HEK293 (cell line): ENCODE measurements around the gene HSD17B12.

Source experiments
- CTCF ChIA-PET: fragments of 350-600 bp; formaldehyde crosslinking; extraction: SDS; loops from one replicate; lab custom pipeline; 2021; ENCODE audit warnings: antibody characterized with exemption; lab: Yijun Ruan, JAX
- POLR2A ChIA-PET: fragments of 300-600 bp; formaldehyde crosslinking; extraction: SDS; loops from one replicate; lab custom pipeline; 2020; ENCODE audit warnings: antibody characterized with exemption, inconsistent platforms; lab: Yijun Ruan, JAX
- H3K27ac ChIP-seq: fragments of 200-500 bp; sonication (Bioruptor generic); 2 replicates; pipeline ENCODE4 v1.5.1; 2014; ENCODE audit warnings: low read depth, low read length, control low read depth, inconsistent platforms; ENCODE audit errors: extremely low read depth
- H3K36me3 ChIP-seq, 2 experiments: fragments of 200-500 bp in 1 of 2; sonication (Bioruptor generic) in 1 of 2; 1 replicate in 1 of 2; 2 replicates in 1 of 2; pipeline ENCODE4 v1.5.1; 2014 to 2017; ENCODE audit warnings: inconsistent platforms in 2 of 2, low read length in 2 of 2; ENCODE audit not compliant: control insufficient read depth in 2 of 2, insufficient read depth in 1 of 2
- H3K4me1 ChIP-seq: fragments of 200-500 bp; sonication (Bioruptor generic); 2 replicates; pipeline ENCODE4 v1.5.1; 2014; ENCODE audit warnings: mild to moderate bottlenecking, low read length, inconsistent platforms; ENCODE audit not compliant: control insufficient read depth, insufficient read depth
- H3K4me3 ChIP-seq: 2 replicates; pipeline ENCODE4 v1.5.1; 2011; ENCODE audit warnings: low read depth, mild to moderate bottlenecking, control low read depth, low read length, moderate library complexity
- H3K9me3 ChIP-seq: fragments of 200-500 bp; sonication (Bioruptor generic); 2 replicates; pipeline ENCODE4 v1.5.1; 2014; ENCODE audit warnings: low read depth, low read length, inconsistent platforms; ENCODE audit not compliant: control insufficient read depth, insufficient read depth
- CTCF ChIP-seq: fragments of 450-650 bp; formaldehyde crosslinking; IDR thresholded peaks from 2 replicates; pipeline ENCODE4 v1.5.1; 2016; ENCODE audit warnings: missing biosample characterization, missing genetic modification characterization
- KLF1 ChIP-seq: fragments of 450-650 bp; formaldehyde crosslinking; IDR thresholded peaks from 2 replicates; pipeline ENCODE4 v1.5.1; 2016; ENCODE audit warnings: missing biosample characterization, missing genetic modification characterization
- KLF8 ChIP-seq: fragments of 450-650 bp; formaldehyde crosslinking; IDR thresholded peaks from 2 replicates; pipeline ENCODE4 v1.5.1; 2016; ENCODE audit warnings: missing biosample characterization, missing genetic modification characterization
- REPIN1 ChIP-seq: fragments of 450-650 bp; formaldehyde crosslinking; IDR thresholded peaks from 2 replicates; pipeline ENCODE4 v1.5.1; 2017; ENCODE audit warnings: missing biosample characterization, missing genetic modification characterization, low read depth
- WT1 ChIP-seq: fragments of 450-650 bp; formaldehyde crosslinking; IDR thresholded peaks from 2 replicates; pipeline ENCODE4 v1.5.1; 2016; ENCODE audit warnings: missing biosample characterization, missing genetic modification characterization
- ZBTB44 ChIP-seq: fragments of 450-650 bp; IDR thresholded peaks from 2 replicates; pipeline ENCODE4 v1.5.1; 2018; ENCODE audit warnings: missing biosample characterization, mild to moderate bottlenecking, missing genetic modification characterization
- ZBTB7A ChIP-seq: fragments of 450-650 bp; formaldehyde crosslinking; IDR thresholded peaks from 2 replicates; pipeline ENCODE4 v1.5.1; 2016; ENCODE audit warnings: low read depth, missing biosample characterization, missing genetic modification characterization
- ZEB2 ChIP-seq: fragments of 450-650 bp; formaldehyde crosslinking; IDR thresholded peaks from 2 replicates; pipeline ENCODE4 v1.5.1; 2016; ENCODE audit warnings: missing biosample characterization, missing genetic modification characterization
- ZNF157 ChIP-seq: fragments of 450-650 bp; formaldehyde crosslinking; IDR thresholded peaks from 2 replicates; pipeline ENCODE4 v1.5.1; 2016; ENCODE audit warnings: missing biosample characterization, missing genetic modification characterization
- ZNF202 ChIP-seq: fragments of 450-650 bp; formaldehyde crosslinking; IDR thresholded peaks from 2 replicates; pipeline ENCODE4 v1.5.1; 2016; ENCODE audit warnings: missing biosample characterization, missing genetic modification characterization, borderline replicate concordance
- ZNF26 ChIP-seq: fragments of 450-650 bp; formaldehyde crosslinking; IDR thresholded peaks from 2 replicates; pipeline ENCODE4 v1.5.1; 2016; ENCODE audit warnings: missing biosample characterization, missing genetic modification characterization
- ZNF292 ChIP-seq: fragments of 450-650 bp; formaldehyde crosslinking; IDR thresholded peaks from 2 replicates; pipeline ENCODE4 v1.5.1; 2016; ENCODE audit warnings: low read depth, missing biosample characterization, missing genetic modification characterization, borderline replicate concordance
- ZNF311 ChIP-seq: fragments of 450-650 bp; formaldehyde crosslinking; IDR thresholded peaks from 2 replicates; pipeline ENCODE4 v1.5.1; 2017; ENCODE audit warnings: missing biosample characterization, missing genetic modification characterization, borderline replicate concordance
- ZNF473 ChIP-seq: fragments of 450-650 bp; formaldehyde crosslinking; IDR thresholded peaks from 2 replicates; pipeline ENCODE4 v1.5.1; 2017; ENCODE audit warnings: missing biosample characterization, missing genetic modification characterization
- ZNF555 ChIP-seq: fragments of 450-650 bp; formaldehyde crosslinking; conservative IDR thresholded peaks from 2 replicates; pipeline ENCODE4 v1.5.1; 2017; ENCODE audit warnings: missing biosample characterization, mild to moderate bottlenecking, missing genetic modification characterization, inconsistent platforms
- ZNF571 ChIP-seq: fragments of 450-650 bp; formaldehyde crosslinking; IDR thresholded peaks from 2 replicates; pipeline ENCODE4 v1.5.0; 2017; ENCODE audit warnings: missing biosample characterization, missing genetic modification characterization
- ZNF596 ChIP-seq: fragments of 450-650 bp; IDR thresholded peaks from 2 replicates; pipeline ENCODE4 v1.5.0; 2018; ENCODE audit warnings: missing biosample characterization, mild to moderate bottlenecking, missing genetic modification characterization, moderate library complexity
- ZNF610 ChIP-seq: fragments of 450-650 bp; formaldehyde crosslinking; IDR thresholded peaks from 2 replicates; pipeline ENCODE4 v1.5.1; 2016; ENCODE audit warnings: missing biosample characterization, missing genetic modification characterization, borderline replicate concordance
- ZNF624 ChIP-seq: fragments of 450-650 bp; formaldehyde crosslinking; IDR thresholded peaks from 2 replicates; pipeline ENCODE4 v1.5.1; 2017; ENCODE audit warnings: missing biosample characterization, missing genetic modification characterization
- ZNF785 ChIP-seq: fragments of 450-650 bp; formaldehyde crosslinking; IDR thresholded peaks from 2 replicates; pipeline ENCODE4 v1.5.1; 2016; ENCODE audit warnings: missing biosample characterization, missing genetic modification characterization
- ZSCAN16 ChIP-seq: fragments of 450-650 bp; formaldehyde crosslinking; IDR thresholded peaks from 2 replicates; pipeline ENCODE4 v1.5.1; 2016; ENCODE audit warnings: missing biosample characterization, missing genetic modification characterization
- TF ChIP-seq, protein P1 (sequence below): fragments of 450-650 bp; formaldehyde crosslinking; IDR thresholded peaks from 2 replicates; pipeline ENCODE4 v1.5.1; 2016; ENCODE audit warnings: missing biosample characterization, missing genetic modification characterization

HSD17B12 gene

DNA sequence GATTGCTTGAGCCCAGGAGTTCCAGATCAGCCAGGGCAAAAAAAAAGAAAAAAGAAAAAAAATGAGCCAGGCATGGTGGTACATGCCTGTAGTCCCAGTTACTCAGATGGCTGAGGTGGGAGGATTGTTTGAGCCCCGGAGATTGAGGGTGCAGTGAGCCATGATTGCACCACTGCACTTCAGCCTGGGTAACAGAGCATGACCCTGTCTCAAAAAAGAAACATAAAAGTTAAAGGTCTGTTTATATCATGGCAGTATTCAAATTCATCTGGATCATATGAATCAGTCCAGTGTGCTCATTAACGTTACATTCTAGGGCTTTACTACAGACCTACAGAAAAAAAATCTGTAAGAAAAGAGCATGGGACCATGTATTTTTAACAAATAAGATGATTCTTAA, 13.9 kb downstream of the HSD17B12 start (continued):
- no peak for TF ChIP-seq ZBTB7A (tag by site-specific recombination)

DNA sequence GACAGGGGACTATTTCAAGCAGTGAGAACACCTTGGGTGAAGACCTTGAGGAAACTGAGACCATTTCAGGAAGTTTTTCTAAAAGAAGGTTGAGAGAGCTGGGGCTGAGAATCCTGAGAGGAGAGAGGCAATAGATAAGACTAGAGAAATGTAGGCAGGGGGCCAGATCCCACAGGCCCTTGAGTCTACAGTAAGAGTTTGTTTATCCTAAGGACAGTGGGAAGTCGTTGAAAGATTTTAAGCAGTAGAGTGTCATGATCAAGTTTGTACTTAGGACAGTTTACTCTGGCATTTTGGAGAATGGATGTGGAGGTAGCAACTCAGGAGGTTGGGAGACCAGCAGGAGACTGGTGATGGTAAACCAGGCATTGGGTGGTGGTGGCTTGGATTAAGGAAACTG, 17.1 kb downstream of the HSD17B12 start:
- no peak overlapping the region for H3K27ac ChIP-seq
- ChIA-PET POLR2A (no interaction called here), CTCF (interaction anchor here (0.7 to 0.9 kb wide), 2 partner anchors 11 to 154 kb away, joined by 3 read pairs; no protein-coding TSS in a partner anchor)
- no peak overlapping the region for H3K4me3 ChIP-seq
- H3K36me3 ChIP-seq = peaks cover 0 to 2% of the 10 kb centered on the region in 2 experiments; a peak in 1 of 3 replicates
- no peak for TF ChIP-seq ZNF610
- no peaks in the 10 kb centered on the region for H3K4me1 ChIP-seq
- no peaks in the 10 kb centered on the region for H3K9me3 ChIP-seq

DNA sequence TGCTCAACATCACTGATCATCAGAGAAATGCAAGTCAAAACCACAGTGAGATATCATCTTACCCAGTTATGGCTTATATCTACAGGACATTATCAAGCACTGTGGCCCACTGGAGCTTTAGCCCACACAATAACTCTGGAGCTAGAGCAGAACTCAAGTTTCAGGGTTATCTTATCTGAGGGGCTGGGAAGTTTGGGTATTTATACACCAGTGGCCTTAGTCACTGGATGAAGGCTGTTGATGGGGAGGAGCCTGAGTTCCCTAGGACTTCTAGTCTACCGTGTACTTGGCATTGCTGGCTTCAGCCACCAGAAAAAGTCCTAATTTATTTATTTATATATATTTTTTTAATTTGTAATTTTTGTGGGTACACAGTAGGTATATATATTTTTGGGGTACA, 19.3 kb downstream of the HSD17B12 start:
- TF ChIP-seq ZNF26 (tag by site-specific recombination) (no peak), ZNF292 (tag by site-specific recombination) (no peak), ZNF157 (no peak), ZNF624 (no peak), ZNF555 (tag by site-specific recombination) (no peak), ZBTB44 (tag by site-specific recombination) (no peak)
- TF ChIP-seq, protein P1, sequence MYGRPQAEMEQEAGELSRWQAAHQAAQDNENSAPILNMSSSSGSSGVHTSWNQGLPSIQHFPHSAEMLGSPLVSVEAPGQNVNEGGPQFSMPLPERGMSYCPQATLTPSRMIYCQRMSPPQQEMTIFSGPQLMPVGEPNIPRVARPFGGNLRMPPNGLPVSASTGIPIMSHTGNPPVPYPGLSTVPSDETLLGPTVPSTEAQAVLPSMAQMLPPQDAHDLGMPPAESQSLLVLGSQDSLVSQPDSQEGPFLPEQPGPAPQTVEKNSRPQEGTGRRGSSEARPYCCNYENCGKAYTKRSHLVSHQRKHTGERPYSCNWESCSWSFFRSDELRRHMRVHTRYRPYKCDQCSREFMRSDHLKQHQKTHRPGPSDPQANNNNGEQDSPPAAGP (tag by site-specific recombination) = no peak
- TF ChIP-seq, all 188 proteins: peak for 0
- Histone ChIP-seq H3K4me3 (no peak overlapping the region), H3K36me3 (no peaks in the 10 kb centered on the region), H3K9me3 (no peaks in the 10 kb centered on the region), H3K4me1 (no peaks in the 10 kb centered on the region), H3K27ac (no peak overlapping the region)
- ChIA-PET CTCF (no interaction called here), POLR2A (interaction anchor here (1.8 kb wide), 1 partner anchor 20 kb away, joined by 4 read pairs; the partner anchor contains the start of gene HSD17B12)

GRCh38 chr11:43706631-43707030, 26.1 kb downstream of the HSD17B12 start:
- H3K27ac ChIP-seq = no peak overlapping the region
- H3K36me3 ChIP-seq = no peaks in the 10 kb centered on the region; a peak in 1 of 3 replicates
- no peaks in the 10 kb centered on the region for H3K4me1 ChIP-seq
- no peak for TF ChIP-seq ZNF311 (tag by site-specific recombination)
- TF ChIP-seq KLF8 (tag by site-specific recombination) = no peak
- no peak for TF ChIP-seq KLF1
- no peak for TF ChIP-seq ZNF596 (tag by site-specific recombination)
- no peak for TF ChIP-seq ZSCAN16 (tag by site-specific recombination)
- TF ChIP-seq ZNF473 (tag by site-specific recombination) = no peak
- no peak for TF ChIP-seq CTCF
- no peak for TF ChIP-seq ZNF785 (tag by site-specific recombination)
- no peak for TF ChIP-seq REPIN1 (tag by site-specific recombination)
- no peak for TF ChIP-seq ZEB2
- no peak for TF ChIP-seq ZNF26 (tag by site-specific recombination)
- no peak for TF ChIP-seq ZNF202 (tag by site-specific recombination)
- TF ChIP-seq ZNF571 (tag by site-specific recombination) = no peak
- no peak for TF ChIP-seq WT1 (tag by site-specific recombination)
- H3K4me3 ChIP-seq = no peak overlapping the region
- ChIA-PET POLR2A (no interaction called here), CTCF (interaction anchor here (0.7 to 1.4 kb wide), 3 partner anchors 16 to 202 kb away, joined by 4 read pairs; partner anchors contain the start of gene HSD17B12)
- no peaks in the 10 kb centered on the region for H3K9me3 ChIP-seq
